Keratinocyte (primary cell): ENCODE results near the gene BICRAL. TPM values are rescaled to one million over a fixed set of nuclear protein-coding genes. Genes with fewer than 3 reads are reported as not detected.

ENCODE experiments used
- DNase-seq: peaks from one replicate; pipeline ENCODE4 v3.0.0-alpha.2; 2011; ENCODE audit warnings: low read depth, missing footprints, low spot score
- FAIRE-seq: peaks from 2 replicates; lab custom pipeline; 2011; peaks lifted over from hg19 to GRCh38; lab: Jason Lieb, UNC
- H2AFZ ChIP-seq: 2 replicates; pipeline ENCODE4 v1.6.0; 2012; ENCODE audit warnings: low read length, control low read depth, inconsistent platforms; ENCODE audit not compliant: control insufficient read depth
- H3K27ac ChIP-seq: 2 replicates; pipeline ENCODE4 v1.5.1; 2011; ENCODE audit warnings: low read length; ENCODE audit not compliant: control insufficient read depth, insufficient read depth
- H3K27me3 ChIP-seq: 3 replicates; pipeline ENCODE4 v1.6.0; 2011; ENCODE audit warnings: low read length; ENCODE audit not compliant: control insufficient read depth, insufficient read depth; ENCODE audit errors: extremely low read depth
- H3K36me3 ChIP-seq, 2 experiments: 2 replicates in 1 of 2; 3 replicates in 1 of 2; pipeline ENCODE4 v1.5.1; 2011; ENCODE audit warnings: low read length in 2 of 2, mild to moderate bottlenecking in 1 of 2; ENCODE audit not compliant: control insufficient read depth in 2 of 2, insufficient read depth in 2 of 2; ENCODE audit errors: extremely low read depth in 1 of 2
- H3K4me1 ChIP-seq: 3 replicates; pipeline ENCODE4 v1.5.1; 2011; ENCODE audit warnings: low read length; ENCODE audit not compliant: control insufficient read depth, insufficient read depth; ENCODE audit errors: extremely low read depth
- H3K4me2 ChIP-seq: 3 replicates; pipeline ENCODE4 v1.6.0; 2011; ENCODE audit warnings: low read depth, low read length; ENCODE audit not compliant: control insufficient read depth, insufficient read depth; ENCODE audit errors: extremely low read depth
- H3K4me3 ChIP-seq, 3 experiments: fragments of 200-600 bp in 1 of 3; sonication (generic) in 1 of 3; 2 replicates in 2 of 3; 3 replicates in 1 of 3; pipeline ENCODE4 v1.5.1; 2011 to 2016; ENCODE audit warnings: low read length in 3 of 3, mild to moderate bottlenecking in 3 of 3, control low read depth in 2 of 3, inconsistent platforms in 1 of 3, low read depth in 1 of 3, mixed read lengths in 1 of 3, mixed run types in 1 of 3, moderate library complexity in 1 of 3; ENCODE audit not compliant: control insufficient read depth in 2 of 3, insufficient read depth in 2 of 3; ENCODE audit errors: extremely low read depth in 1 of 3
- H3K79me2 ChIP-seq: 2 replicates; pipeline ENCODE4 v1.6.0; 2012; ENCODE audit warnings: low read length; ENCODE audit not compliant: control insufficient read depth, insufficient read depth
- H3K9ac ChIP-seq: 3 replicates; pipeline ENCODE4 v1.6.0; 2011; ENCODE audit warnings: low read length; ENCODE audit not compliant: control insufficient read depth, insufficient read depth; ENCODE audit errors: extremely low read depth
- H3K9me1 ChIP-seq: 3 replicates; pipeline ENCODE4 v1.6.0; 2011; ENCODE audit warnings: low read length; ENCODE audit not compliant: control insufficient read depth, insufficient read depth; ENCODE audit errors: extremely low read depth
- H3K9me3 ChIP-seq: 2 replicates; pipeline ENCODE4 v1.5.1; 2012; ENCODE audit warnings: low read depth, low read length; ENCODE audit not compliant: control insufficient read depth
- H4K20me1 ChIP-seq: 3 replicates; pipeline ENCODE4 v1.6.0; 2011; ENCODE audit warnings: low read length; ENCODE audit not compliant: control insufficient read depth, insufficient read depth; ENCODE audit errors: extremely low read depth
- CTCF ChIP-seq, 3 experiments: IDR thresholded peaks in 1 of 3; conservative IDR thresholded peaks in 1 of 3; optimal IDR thresholded peaks in 1 of 3; 2 replicates in 2 of 3; 3 replicates in 1 of 3; pipeline versions ENCODE3 to v1.5.1; 2011; ENCODE audit warnings: low read length in 3 of 3, mild to moderate bottlenecking in 3 of 3, moderate library complexity in 2 of 3, control low read depth in 1 of 3, inconsistent platforms in 1 of 3; ENCODE audit not compliant: insufficient read depth in 2 of 3; ENCODE audit errors: extremely low read depth in 1 of 3
- EZH2 ChIP-seq: IDR thresholded peaks from one replicate; pipeline ENCODE4 v1.6.1; 2012; ENCODE audit warnings: inconsistent platforms, mild to moderate bottlenecking, low read length, moderate library complexity
- dilution Hi-C: fragments of 300-500 bp; cut with MboI; formaldehyde crosslinking; loops from one replicate; pipeline ENCODE4 v1.7.0; 2020; ENCODE audit warnings: low sequenced_read_pairs; ENCODE audit not compliant: extremely low pct_ligation_motif_present
- polyA plus RNA-seq, 5 experiments: library from polyadenylated mRNA; depleted of rRNA in 3 of 5; stranded (reverse) in 3 of 5; stranded (forward) in 1 of 5; unstranded in 1 of 5; fragments of >200 nt; gene quantifications; 1 replicate in 1 of 5; 2 replicates in 3 of 5; 3 replicates in 1 of 5; pipeline versions ENCODE4 v1.2.1 to v1.2.3, GENCODE V29; 2011 to 2012; ENCODE audit warnings: missing spikeins in 2 of 5, low read depth in 1 of 5, low replicate concordance in 1 of 5

BICRAL gene
- polyA plus RNA-seq, 1 donor (not counting 4 experiments of a cell fraction or from before 2014, with no cell fraction given) = 5.0 TPM

DNA sequence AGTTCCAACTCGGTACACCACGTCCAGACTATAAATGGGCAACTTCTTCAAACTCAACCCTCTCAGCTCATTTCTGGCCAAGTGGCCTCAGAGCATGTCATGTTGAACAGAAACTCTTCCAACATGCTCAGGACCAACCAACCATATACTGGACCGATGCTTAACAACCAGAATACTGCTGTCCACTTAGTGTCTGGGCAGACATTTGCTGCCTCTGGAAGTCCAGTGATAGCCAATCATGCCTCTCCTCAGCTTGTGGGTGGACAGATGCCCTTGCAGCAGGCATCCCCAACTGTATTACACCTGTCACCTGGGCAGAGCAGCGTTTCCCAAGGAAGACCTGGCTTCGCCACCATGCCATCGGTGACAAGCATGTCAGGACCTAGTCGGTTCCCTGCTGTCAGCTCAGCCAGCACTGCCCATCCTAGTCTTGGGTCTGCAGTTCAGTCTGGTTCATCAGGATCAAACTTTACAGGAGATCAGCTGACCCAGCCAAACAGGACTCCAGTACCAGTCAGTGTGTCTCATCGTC lies 47.8 kb downstream of the BICRAL start:
- TF ChIP-seq EZH2 (no peak), CTCF (optimal IDR thresholded peaks at IDR 0.05 in 1 of 3, IDR thresholded peaks at IDR 0.05 in 1 of 3, conservative IDR thresholded peaks at IDR 0.05 in 1 of 3; ENCODE audit: extremely low read depth in 1 of 3, insufficient read depth in 2 of 3, low read length in 3 of 3) (no peak)
- Histone ChIP-seq H4K20me1 (no peaks in the 10 kb centered on the region), H3K4me3 (no peak overlapping the region), H3K27me3 (no peaks in the 10 kb centered on the region), H3K4me2 (no peak overlapping the region), H3K9me1 (no peaks in the 10 kb centered on the region), H3K27ac (no peak overlapping the region), H2AFZ (no peak overlapping the region), H3K9ac (no peak overlapping the region), H3K9me3 (no peaks in the 10 kb centered on the region), H3K4me1 (no peaks in the 10 kb centered on the region), H3K79me2 (no peaks in the 10 kb centered on the region), H3K36me3 (peaks cover 8 to 11% of the 10 kb centered on the region in 2 experiments)
- dilution Hi-C loops = no loop called here
- FAIRE-seq (no peak), DNase-seq (no peak)

GRCh38 chr6:42831237-42831636 lies 49.4 kb downstream of the BICRAL start:
- DNase-seq (no peak), FAIRE-seq (no peak)
- dilution Hi-C loops = no loop called here
- TF ChIP-seq EZH2 (no peak), CTCF (optimal IDR thresholded peaks at IDR 0.05 in 1 of 3, IDR thresholded peaks at IDR 0.05 in 1 of 3, conservative IDR thresholded peaks at IDR 0.05 in 1 of 3; ENCODE audit: extremely low read depth in 1 of 3, insufficient read depth in 2 of 3, low read length in 3 of 3) (no peak)
- H3K36me3 ChIP-seq = peaks cover 8 to 12% of the 10 kb centered on the region in 2 experiments
- no peak overlapping the region for H3K27ac ChIP-seq
- H3K4me2 ChIP-seq = no peak overlapping the region
- no peaks in the 10 kb centered on the region for H3K9me1 ChIP-seq
- no peaks in the 10 kb centered on the region for H3K79me2 ChIP-seq
- no peak overlapping the region for H2AFZ ChIP-seq
- no peaks in the 10 kb centered on the region for H3K4me1 ChIP-seq
- H3K9me3 ChIP-seq = no peaks in the 10 kb centered on the region
- H4K20me1 ChIP-seq = no peaks in the 10 kb centered on the region
- H3K4me3 ChIP-seq = no peak overlapping the region
- H3K9ac ChIP-seq = no peak overlapping the region
- H3K27me3 ChIP-seq = no peaks in the 10 kb centered on the region
